ENCODE data around the gene FADS2. TPM values are rescaled to one million over a fixed set of nuclear protein-coding genes. Genes with fewer than 3 reads are reported as not detected.

Gene FADS2
- total RNA-seq, 4 donors from 2014 or later = 2.8 to 9.3 (median 7.0) TPM

GRCh38 chr11:61783717-61784505 lies 44.2 kb upstream of the FADS2 start:
- Histone ChIP-seq H3K4me1 (no peaks in the 10 kb centered on the region), H3K9me3 (no peaks in the 10 kb centered on the region), H3K27ac (no peak overlapping the region), H3K4me3 (replicated peaks in 1 of 3) (no peak overlapping the region), H3K36me3 (peaks cover 23 to 30% of the 10 kb centered on the region in 2 donors), H3K27me3 (no peaks in the 10 kb centered on the region)
- 74 to 75% methylated on average over 12 of the region's 13 CpGs for WGBS, 2 donors
- DNase-seq = no peak
- no peak for TF ChIP-seq POLR2A (IDR thresholded peaks at IDR 0.05)
- TF ChIP-seq, protein P1, sequence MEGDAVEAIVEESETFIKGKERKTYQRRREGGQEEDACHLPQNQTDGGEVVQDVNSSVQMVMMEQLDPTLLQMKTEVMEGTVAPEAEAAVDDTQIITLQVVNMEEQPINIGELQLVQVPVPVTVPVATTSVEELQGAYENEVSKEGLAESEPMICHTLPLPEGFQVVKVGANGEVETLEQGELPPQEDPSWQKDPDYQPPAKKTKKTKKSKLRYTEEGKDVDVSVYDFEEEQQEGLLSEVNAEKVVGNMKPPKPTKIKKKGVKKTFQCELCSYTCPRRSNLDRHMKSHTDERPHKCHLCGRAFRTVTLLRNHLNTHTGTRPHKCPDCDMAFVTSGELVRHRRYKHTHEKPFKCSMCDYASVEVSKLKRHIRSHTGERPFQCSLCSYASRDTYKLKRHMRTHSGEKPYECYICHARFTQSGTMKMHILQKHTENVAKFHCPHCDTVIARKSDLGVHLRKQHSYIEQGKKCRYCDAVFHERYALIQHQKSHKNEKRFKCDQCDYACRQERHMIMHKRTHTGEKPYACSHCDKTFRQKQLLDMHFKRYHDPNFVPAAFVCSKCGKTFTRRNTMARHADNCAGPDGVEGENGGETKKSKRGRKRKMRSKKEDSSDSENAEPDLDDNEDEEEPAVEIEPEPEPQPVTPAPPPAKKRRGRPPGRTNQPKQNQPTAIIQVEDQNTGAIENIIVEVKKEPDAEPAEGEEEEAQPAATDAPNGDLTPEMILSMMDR (IDR thresholded peaks at IDR 0.05) = no peak
- intact Hi-C loops (cut with DNase I) = no loop called here

DNA sequence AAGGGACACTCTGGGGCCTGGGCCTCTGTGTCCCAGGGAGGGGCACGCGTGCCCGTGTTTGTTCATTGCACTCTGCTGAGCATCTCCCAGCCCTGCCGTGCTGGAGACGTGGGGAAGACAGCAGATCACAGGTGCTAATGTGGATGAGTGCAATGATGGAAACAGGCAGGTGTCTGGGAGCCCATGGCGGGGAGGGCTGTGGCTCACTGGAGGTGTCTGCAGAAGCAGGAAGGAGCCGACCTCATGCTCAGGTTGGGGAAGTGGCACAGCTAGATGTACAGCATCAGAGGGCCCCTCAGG lies 43.6 kb upstream of the FADS2 start:
- H3K9me3 ChIP-seq = no peaks in the 10 kb centered on the region
- H3K36me3 ChIP-seq = peaks cover 29 to 36% of the 10 kb centered on the region in 2 donors

GRCh38 chr11:61785837-61786402 lies 42.2 kb upstream of the FADS2 start:
- TF ChIP-seq POLR2A (IDR thresholded peaks at IDR 0.05) = no peak
- TF ChIP-seq, protein P1 (IDR thresholded peaks at IDR 0.05) = peak in 2 of 6 experiments; percentile 16 to 21
- intact Hi-C loops (cut with DNase I) = no loop called here
- H3K36me3 ChIP-seq = peaks cover 37 to 41% of the 10 kb centered on the region in 2 donors
- no peak overlapping the region for H3K4me3 ChIP-seq (replicated peaks in 1 of 3)
- 70 to 87% methylated on average over 7 of the region's 11 CpGs for WGBS, 2 donors
- no peaks in the 10 kb centered on the region for H3K9me3 ChIP-seq
- H3K4me1 ChIP-seq = peaks cover 0 to under 1% of the 10 kb centered on the region in 2 donors
- DNase-seq = peak; percentile 69 to 74
- no peaks in the 10 kb centered on the region for H3K27me3 ChIP-seq
- H3K27ac ChIP-seq = peak overlapping the region in 1 of 3 donors; percentile 41

More for the DNA sequence above, 43.6 kb upstream of the FADS2 start:
- no peak for DNase-seq
- TF ChIP-seq POLR2A (IDR thresholded peaks at IDR 0.05) = no peak
- TF ChIP-seq, protein P1 (IDR thresholded peaks at IDR 0.05) = no peak
- Histone ChIP-seq H3K27me3 (no peaks in the 10 kb centered on the region), H3K27ac (no peak overlapping the region), H3K4me1 (no peaks in the 10 kb centered on the region), H3K4me3 (replicated peaks in 1 of 3) (no peak overlapping the region)
- intact Hi-C loops (cut with DNase I) = no loop called here
- WGBS, 2 donors = 90 to 96% methylated on average over 7 of the region's 7 CpGs

DNA sequence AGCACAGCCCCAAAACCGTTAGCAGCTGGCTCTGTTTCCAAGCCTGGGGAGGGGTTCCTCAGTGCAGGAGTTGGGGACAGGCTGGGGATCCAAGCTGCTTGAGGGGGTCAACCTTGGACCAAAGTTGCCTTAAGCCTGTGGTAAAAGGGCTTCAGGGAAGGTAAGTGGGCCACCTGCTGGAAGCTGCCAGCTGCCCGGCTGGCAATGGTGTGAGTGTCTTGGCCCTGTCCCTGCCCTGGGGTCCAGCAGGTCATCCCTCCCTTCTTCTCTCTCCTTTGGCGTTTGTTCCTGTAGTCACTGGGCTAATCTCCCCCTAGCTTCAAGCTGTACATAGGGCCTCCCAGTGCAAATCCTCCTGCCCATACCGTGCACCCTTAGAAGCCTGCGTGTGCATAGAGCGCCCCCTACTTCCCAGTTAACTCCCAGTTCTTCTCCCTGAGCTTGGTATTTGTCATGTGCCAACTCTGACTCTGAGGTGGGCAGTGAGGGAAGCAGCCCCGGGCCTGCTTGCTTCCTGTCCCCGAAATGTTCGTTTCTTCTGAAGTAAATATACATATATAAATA lies 40.1 kb upstream of the FADS2 start:
- DNase-seq = no peak
- TF ChIP-seq, protein P1 (IDR thresholded peaks at IDR 0.05) = no peak
- no peak for TF ChIP-seq POLR2A (IDR thresholded peaks at IDR 0.05)
- no peaks in the 10 kb centered on the region for H3K27me3 ChIP-seq
- no peaks in the 10 kb centered on the region for H3K9me3 ChIP-seq
- H3K4me3 ChIP-seq (replicated peaks in 1 of 3) = no peak overlapping the region
- intact Hi-C loops (cut with DNase I) = no loop called here
- peaks cover 37 to 41% of the 10 kb centered on the region in 2 donors for H3K36me3 ChIP-seq
- peaks cover 1 to 13% of the 10 kb centered on the region in 2 donors for H3K4me1 ChIP-seq
- 60 to 64% methylated on average over 7 to 9 of the region's 9 CpGs for WGBS, 2 donors
- H3K27ac ChIP-seq = no peak overlapping the region
